Measurements from ENCODE around the gene F5. TPM values are rescaled to one million over a fixed set of nuclear protein-coding genes. Genes with fewer than 3 reads are reported as not detected.

Gene F5
- total and polyA plus RNA-seq, 9 of the 15 experiments (the other 6 are each of a cell fraction or from before 2014, with no cell fraction given), result 0.03 to 0.13 TPM; not detected in 7

DNA sequence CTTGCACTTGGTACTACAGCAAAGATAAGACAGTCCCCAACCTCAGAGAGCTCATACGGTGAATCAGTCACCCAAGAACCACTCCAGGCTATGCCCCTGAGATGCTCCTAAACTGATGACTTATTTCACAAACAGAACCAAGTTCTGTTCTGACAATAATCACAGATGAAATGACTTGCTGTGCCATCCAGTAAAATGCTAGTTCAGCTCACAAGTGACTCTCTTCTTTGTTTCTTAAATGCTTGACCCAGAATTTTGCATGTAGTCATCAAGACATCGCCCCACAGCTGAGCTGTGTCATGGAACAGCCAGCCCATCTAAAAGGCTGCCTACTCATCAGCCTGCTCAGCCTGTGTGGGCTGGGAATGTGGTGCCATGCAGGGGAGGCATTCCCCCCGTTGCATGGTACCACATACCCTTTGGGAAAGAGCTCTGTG lies 94.4 kb downstream of the F5 start:
- no peaks in the 10 kb centered on the region for H3K27me3 ChIP-seq (ENCODE audit: control insufficient read depth in 2 of 2, insufficient read depth in 2 of 2, low read length in 2 of 2)
- H4K20me1 ChIP-seq (replicated peaks; ENCODE audit: control insufficient read depth, insufficient read depth, low read length), result no peaks in the 10 kb centered on the region
- in situ Hi-C loops (cut with MboI), result no loop called here
- POLR2A ChIA-PET, result interaction anchor here (0.6 to 0.9 kb wide), 3 partner anchors 17 to 1022 kb away, joined by 3 to 4 read pairs (median 3); no protein-coding TSS in a partner anchor
- intact Hi-C loops (cut with micrococcal nuclease), result no loop called here
- ATAC-seq, result peak; percentile 34; the same call in 1 of the 3 replicates
- TF ChIP-seq GATAD2A (IDR thresholded peaks at IDR 0.05), result no peak
- no peak for TF ChIP-seq NFXL1 (CRISPR knock-in tag; IDR thresholded peaks at IDR 0.05)
- DNase-seq (ENCODE audit: extremely low read depth in 1 of 4, low spot score in 3 of 4), result no peak
- H3K4me1 ChIP-seq (replicated peaks in 1 of 2; ENCODE audit: control insufficient read depth in 2 of 2, insufficient read depth in 2 of 2, low read length in 2 of 2), result peaks cover 4 to 11% of the 10 kb centered on the region in 2 experiments; a peak in 3 of 5 replicates
- no peak overlapping the region for H3K4me2 ChIP-seq (ENCODE audit: insufficient read depth, low read length)
- FAIRE-seq, result no peak
- no TSS peak for BruUV-seq (replicated peaks)
- no peak overlapping the region for H3K4me3 ChIP-seq
- no peaks in the 10 kb centered on the region for H3K9me3 ChIP-seq (replicated peaks; ENCODE audit: control insufficient read depth, insufficient read depth, low read depth, low read length)
- WGBS (ENCODE audit: insufficient coverage, low coverage, missing lambda C conversion rate), result 21% methylated on average over 3 of the region's 3 CpGs
- H3K9ac ChIP-seq (ENCODE audit: insufficient read depth in 1 of 2, low read depth in 2 of 2, low read length in 2 of 2), result no peak overlapping the region
- H3K9me1 ChIP-seq (ENCODE audit: control insufficient read depth, insufficient read depth, low read length), result no peaks in the 10 kb centered on the region
- CTCF ChIA-PET (ENCODE audit: low intra/inter-chr PET ratio), result no interaction called here
- no peaks in the 10 kb centered on the region for H3K36me3 ChIP-seq (ENCODE audit: control insufficient read depth, insufficient read depth, low read length)
- peaks cover 5% of the 10 kb centered on the region; the same call in 2 of the 3 replicates for H3K79me2 ChIP-seq (ENCODE audit: control insufficient read depth, insufficient read depth, low read length)
- H3K27ac ChIP-seq (ENCODE audit: extremely low read depth, low read depth, low read length), result no peak overlapping the region
- no peak overlapping the region for H2AFZ ChIP-seq (ENCODE audit: low read depth, low read length)

DNA sequence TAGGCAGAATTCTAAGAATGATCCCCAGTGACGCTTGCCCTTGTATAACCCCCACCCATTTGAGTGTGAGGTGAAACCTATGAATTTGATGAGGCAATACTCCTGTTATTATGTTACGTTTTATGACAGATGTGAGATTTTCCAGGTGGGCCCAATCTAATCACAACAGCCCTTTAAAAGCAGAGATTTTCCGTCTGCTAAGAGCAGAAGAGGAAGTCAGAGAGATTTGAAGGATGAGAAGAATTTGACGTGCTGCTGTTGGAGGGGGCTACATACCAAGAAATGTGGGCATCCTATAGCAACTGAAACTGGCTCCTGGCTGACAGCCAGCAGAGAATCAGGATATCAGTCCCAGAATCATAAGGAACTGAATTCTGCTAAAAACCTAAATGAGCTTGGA lies 98.1 kb downstream of the F5 start:
- no peak for DNase-seq (ENCODE audit: extremely low read depth in 1 of 4, low spot score in 3 of 4)
- H3K4me1 ChIP-seq (replicated peaks in 1 of 2; ENCODE audit: control insufficient read depth in 2 of 2, insufficient read depth in 2 of 2, low read length in 2 of 2), result peaks cover 13 to 23% of the 10 kb centered on the region in 2 experiments; a peak in 4 of 5 replicates
- H3K4me2 ChIP-seq (ENCODE audit: insufficient read depth, low read length), result no peak overlapping the region
- ATAC-seq, result no peak
- no peak overlapping the region for H2AFZ ChIP-seq (ENCODE audit: low read depth, low read length)
- H3K27me3 ChIP-seq (ENCODE audit: control insufficient read depth in 2 of 2, insufficient read depth in 2 of 2, low read length in 2 of 2), result no peaks in the 10 kb centered on the region
- no peaks in the 10 kb centered on the region for H4K20me1 ChIP-seq (replicated peaks; ENCODE audit: control insufficient read depth, insufficient read depth, low read length)
- H3K36me3 ChIP-seq (ENCODE audit: control insufficient read depth, insufficient read depth, low read length), result no peaks in the 10 kb centered on the region; the same call in 2 of the 3 replicates
- BruUV-seq (replicated peaks), result no TSS peak
- intact Hi-C loops (cut with micrococcal nuclease) (loop anchor here (5.0 kb wide), 3 partner anchors 59 to 404 kb away; partner anchors contain the start of gene SCYL3), in situ Hi-C loops (cut with MboI) (no loop called here)
- WGBS (ENCODE audit: insufficient coverage, low coverage, missing lambda C conversion rate), result 34% methylated on average over 4 of the region's 4 CpGs
- H3K9me1 ChIP-seq (ENCODE audit: control insufficient read depth, insufficient read depth, low read length), result no peaks in the 10 kb centered on the region
- H3K9me3 ChIP-seq (replicated peaks; ENCODE audit: control insufficient read depth, insufficient read depth, low read depth, low read length), result no peaks in the 10 kb centered on the region
- POLR2A ChIA-PET, result interaction anchor here (0.9 to 1.0 kb wide), 2 partner anchors 8 to 10 kb away, joined by 3 read pairs; no protein-coding TSS in a partner anchor
- no peak for FAIRE-seq
- CTCF ChIA-PET (ENCODE audit: low intra/inter-chr PET ratio), result interaction anchor here (1.3 kb wide), 1 partner anchor 58 kb away, joined by 3 read pairs; no protein-coding TSS in a partner anchor
- no peak overlapping the region for H3K4me3 ChIP-seq
- H3K79me2 ChIP-seq (ENCODE audit: control insufficient read depth, insufficient read depth, low read length), result peaks cover 39% of the 10 kb centered on the region
- no peak overlapping the region for H3K27ac ChIP-seq (ENCODE audit: extremely low read depth, low read depth, low read length)
- no peak overlapping the region for H3K9ac ChIP-seq (ENCODE audit: insufficient read depth in 1 of 2, low read depth in 2 of 2, low read length in 2 of 2)
- TF ChIP-seq NFIC (IDR thresholded peaks at IDR 0.05), result peak; percentile 57
- TF ChIP-seq CBFB (CRISPR knock-in tag; IDR thresholded peaks at IDR 0.05), result no peak
- peak; percentile 23; the same call in 1 of the 2 replicates for TF ChIP-seq NCOR1 (IDR thresholded peaks at IDR 0.05)
- TF ChIP-seq ZNF165 (CRISPR knock-in tag; IDR thresholded peaks at IDR 0.05; ENCODE audit: borderline replicate concordance), result no peak
- TF ChIP-seq, protein P1, sequence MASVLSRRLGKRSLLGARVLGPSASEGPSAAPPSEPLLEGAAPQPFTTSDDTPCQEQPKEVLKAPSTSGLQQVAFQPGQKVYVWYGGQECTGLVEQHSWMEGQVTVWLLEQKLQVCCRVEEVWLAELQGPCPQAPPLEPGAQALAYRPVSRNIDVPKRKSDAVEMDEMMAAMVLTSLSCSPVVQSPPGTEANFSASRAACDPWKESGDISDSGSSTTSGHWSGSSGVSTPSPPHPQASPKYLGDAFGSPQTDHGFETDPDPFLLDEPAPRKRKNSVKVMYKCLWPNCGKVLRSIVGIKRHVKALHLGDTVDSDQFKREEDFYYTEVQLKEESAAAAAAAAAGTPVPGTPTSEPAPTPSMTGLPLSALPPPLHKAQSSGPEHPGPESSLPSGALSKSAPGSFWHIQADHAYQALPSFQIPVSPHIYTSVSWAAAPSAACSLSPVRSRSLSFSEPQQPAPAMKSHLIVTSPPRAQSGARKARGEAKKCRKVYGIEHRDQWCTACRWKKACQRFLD (CRISPR knock-in tag; IDR thresholded peaks at IDR 0.05), result no peak
- TF ChIP-seq, protein P2, sequence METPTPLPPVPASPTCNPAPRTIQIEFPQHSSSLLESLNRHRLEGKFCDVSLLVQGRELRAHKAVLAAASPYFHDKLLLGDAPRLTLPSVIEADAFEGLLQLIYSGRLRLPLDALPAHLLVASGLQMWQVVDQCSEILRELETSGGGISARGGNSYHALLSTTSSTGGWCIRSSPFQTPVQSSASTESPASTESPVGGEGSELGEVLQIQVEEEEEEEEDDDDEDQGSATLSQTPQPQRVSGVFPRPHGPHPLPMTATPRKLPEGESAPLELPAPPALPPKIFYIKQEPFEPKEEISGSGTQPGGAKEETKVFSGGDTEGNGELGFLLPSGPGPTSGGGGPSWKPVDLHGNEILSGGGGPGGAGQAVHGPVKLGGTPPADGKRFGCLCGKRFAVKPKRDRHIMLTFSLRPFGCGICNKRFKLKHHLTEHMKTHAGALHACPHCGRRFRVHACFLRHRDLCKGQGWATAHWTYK (CRISPR knock-in tag; IDR thresholded peaks at IDR 0.05), result no peak
- TF ChIP-seq BDP1 (IDR thresholded peaks at IDR 0.05; ENCODE audit: insufficient read depth, insufficient read length), result no peak
- TF ChIP-seq ZSCAN29 (IDR thresholded peaks at IDR 0.05), result no peak
- peak; percentile 78 for TF ChIP-seq SPI1 (IDR thresholded peaks at IDR 0.05; ENCODE audit: borderline replicate concordance, low read depth, low read length)
- no peak for TF ChIP-seq ZFP36 (IDR thresholded peaks at IDR 0.05; ENCODE audit: low read depth, low read length, partially characterized antibody)
- TF ChIP-seq BACH1 (tag; IDR thresholded peaks at IDR 0.05), result no peak
- TF ChIP-seq SMARCB1 (IDR thresholded peaks at IDR 0.05; ENCODE audit: insufficient read length, low read depth), result no peak
